Measurements from ENCODE around the gene ZNF532. TPM values are rescaled to one million over a fixed set of nuclear protein-coding genes. Genes with fewer than 3 reads are reported as not detected.

The ZNF532 gene
- polyA plus RNA-seq, 3 donors: 0.76 to 18.5 (median 1.7) TPM

- no peaks in the 10 kb centered on the region for H3K9me3 ChIP-seq (replicated peaks in 1 of 2; ENCODE audit: control insufficient read depth in 1 of 2, insufficient read depth in 1 of 2, low read length in 2 of 2)
- Mint-ChIP-seq H3K4me3 (no peak overlapping the region), H3K27ac (no peak overlapping the region), H3K4me1 (peaks cover 13% of the 10 kb centered on the region), H3K36me3 (peaks cover 2 to 29% of the 10 kb centered on the region in 2 donors), H3K27me3 (ENCODE audit: low read depth in 3 of 3) (peaks cover 3 to 5% (median 3%) of the 10 kb centered on the region in 3 donors), H3K9me3 (peaks cover 0 to 3% (median 0%) of the 10 kb centered on the region in 7 donors)
- H3K4me3 ChIP-seq (replicated peaks in 1 of 3; ENCODE audit: low read depth in 2 of 3, low read length in 3 of 3): no peak overlapping the region
- no peak overlapping the region for H3K27ac ChIP-seq (ENCODE audit: low read depth in 1 of 2, low read length in 2 of 2)
- 96% methylated on average over 4 of the region's 7 CpGs for WGBS (ENCODE audit: insufficient coverage)
- H3K27me3 ChIP-seq (ENCODE audit: control insufficient read depth in 2 of 2, insufficient read depth in 2 of 2, low read length in 2 of 2): no peaks in the 10 kb centered on the region
- H3K9ac ChIP-seq (ENCODE audit: insufficient read depth, low read length, poor library complexity, severe bottlenecking): no peak overlapping the region
- H2AFZ ChIP-seq (ENCODE audit: insufficient read depth, low read depth, low read length, poor library complexity, severe bottlenecking): no peak overlapping the region
- TF ChIP-seq CTCF (IDR thresholded peaks at IDR 0.05): no peak
- no peak overlapping the region for H3K4me2 ChIP-seq (replicated peaks; ENCODE audit: extremely low read depth, low read length, poor library complexity, severe bottlenecking)
- H3K36me3 ChIP-seq (replicated peaks in 1 of 2; ENCODE audit: control insufficient read depth in 1 of 2, insufficient read depth in 2 of 2, low read length in 2 of 2): no peaks in the 10 kb centered on the region
- no peak for DNase-seq
- H3K4me1 ChIP-seq (ENCODE audit: control insufficient read depth in 1 of 2, insufficient read depth in 2 of 2, low read length in 2 of 2): peaks cover 3 to 4% of the 10 kb centered on the region in 2 donors
- H3K79me2 ChIP-seq (ENCODE audit: insufficient read depth, low read length): no peaks in the 10 kb centered on the region
- intact Hi-C loops (cut with micrococcal nuclease): no loop called here
- H4K20me1 ChIP-seq (ENCODE audit: insufficient read depth, low read length): no peaks in the 10 kb centered on the region
These were observed 38.9 kb downstream of the ZNF532 start for GRCh38 chr18:58903533-58903932.

- H3K27ac Mint-ChIP-seq: no peak overlapping the region
- H3K4me1 Mint-ChIP-seq: peaks cover 13% of the 10 kb centered on the region
- H3K79me2 ChIP-seq (ENCODE audit: insufficient read depth, low read length): no peaks in the 10 kb centered on the region
These were observed 41.2 kb downstream of the ZNF532 start for GRCh38 chr18:58905777-58906428.

More at GRCh38 chr18:58905777-58906428, 41.2 kb downstream of the ZNF532 start:
- no peaks in the 10 kb centered on the region for H3K36me3 ChIP-seq (replicated peaks in 1 of 2; ENCODE audit: control insufficient read depth in 1 of 2, insufficient read depth in 2 of 2, low read length in 2 of 2)
- H2AFZ ChIP-seq (ENCODE audit: insufficient read depth, low read depth, low read length, poor library complexity, severe bottlenecking): no peak overlapping the region
- H3K9me3 Mint-ChIP-seq: peaks cover 0 to 3% (median 0%) of the 10 kb centered on the region in 7 donors
- H3K27me3 Mint-ChIP-seq (ENCODE audit: low read depth in 3 of 3): peaks cover 0 to 7% (median 3%) of the 10 kb centered on the region in 3 donors
- no peak overlapping the region for H3K4me2 ChIP-seq (replicated peaks; ENCODE audit: extremely low read depth, low read length, poor library complexity, severe bottlenecking)
- H3K9me3 ChIP-seq (replicated peaks in 1 of 2; ENCODE audit: control insufficient read depth in 1 of 2, insufficient read depth in 1 of 2, low read length in 2 of 2): no peaks in the 10 kb centered on the region
- H3K36me3 Mint-ChIP-seq: peaks cover 0 to 26% of the 10 kb centered on the region in 2 donors
- H3K9ac ChIP-seq (ENCODE audit: insufficient read depth, low read length, poor library complexity, severe bottlenecking): no peak overlapping the region
- no peak overlapping the region for H3K4me3 Mint-ChIP-seq
- TF ChIP-seq CTCF (IDR thresholded peaks at IDR 0.05): no peak
- no peak overlapping the region for H3K4me3 ChIP-seq (replicated peaks in 1 of 3; ENCODE audit: low read depth in 2 of 3, low read length in 3 of 3)
- H4K20me1 ChIP-seq (ENCODE audit: insufficient read depth, low read length): no peaks in the 10 kb centered on the region
- H3K4me1 ChIP-seq (ENCODE audit: control insufficient read depth in 1 of 2, insufficient read depth in 2 of 2, low read length in 2 of 2): peaks cover 3 to 4% of the 10 kb centered on the region in 2 donors
- no peaks in the 10 kb centered on the region for H3K27me3 ChIP-seq (ENCODE audit: control insufficient read depth in 2 of 2, insufficient read depth in 2 of 2, low read length in 2 of 2)
- WGBS (ENCODE audit: insufficient coverage): 97% methylated on average over 5 of the region's 10 CpGs
- intact Hi-C loops (cut with micrococcal nuclease): no loop called here
- DNase-seq: no peak
- no peak overlapping the region for H3K27ac ChIP-seq (ENCODE audit: low read depth in 1 of 2, low read length in 2 of 2)

Measured in CD14-positive monocyte (primary cell).